ENCODE measurements around the gene TAMM41. TPM values are rescaled to one million over a fixed set of nuclear protein-coding genes. Genes with fewer than 3 reads are reported as not detected.

The TAMM41 gene
- total RNA-seq, 1 donor from 2014 or later, result 21.4 TPM

- no peak overlapping the region for H3K4me3 Mint-ChIP-seq (ENCODE audit: unreplicated experiment)
- H3K9me3 Mint-ChIP-seq (ENCODE audit: unreplicated experiment), result no peaks in the 10 kb centered on the region
- no peaks in the 10 kb centered on the region for H3K27me3 Mint-ChIP-seq (ENCODE audit: unreplicated experiment)
- H3K4me1 Mint-ChIP-seq (ENCODE audit: unreplicated experiment), result no peaks in the 10 kb centered on the region
- no peak for TF ChIP-seq CTCF (IDR thresholded peaks at IDR 0.05; ENCODE audit: unreplicated experiment)
- H3K27ac Mint-ChIP-seq (ENCODE audit: unreplicated experiment), result no peak overlapping the region
- peaks cover 19% of the 10 kb centered on the region for H3K36me3 Mint-ChIP-seq (ENCODE audit: low read depth, unreplicated experiment)
- DNase-seq (ENCODE audit: low spot score), result no peak
These were observed 21.4 kb downstream of the TAMM41 start for GRCh38 chr3:11825301-11825700.

GRCh38 chr3:11820531-11821041, 26.1 kb downstream of the TAMM41 start:
- Mint-ChIP-seq H3K27ac (ENCODE audit: unreplicated experiment) (no peak overlapping the region), H3K4me1 (ENCODE audit: unreplicated experiment) (no peaks in the 10 kb centered on the region), H3K4me3 (ENCODE audit: unreplicated experiment) (no peak overlapping the region), H3K27me3 (ENCODE audit: unreplicated experiment) (no peaks in the 10 kb centered on the region), H3K36me3 (ENCODE audit: low read depth, unreplicated experiment) (peaks cover 13% of the 10 kb centered on the region), H3K9me3 (ENCODE audit: unreplicated experiment) (no peaks in the 10 kb centered on the region)
- TF ChIP-seq CTCF (IDR thresholded peaks at IDR 0.05; ENCODE audit: unreplicated experiment), result no peak
- no peak for DNase-seq (ENCODE audit: low spot score)

- TF ChIP-seq CTCF (IDR thresholded peaks at IDR 0.05; ENCODE audit: unreplicated experiment), result no peak
- H3K27ac Mint-ChIP-seq (ENCODE audit: unreplicated experiment), result no peak overlapping the region
- no peak for DNase-seq (ENCODE audit: low spot score)
- no peaks in the 10 kb centered on the region for H3K4me1 Mint-ChIP-seq (ENCODE audit: unreplicated experiment)
- no peak overlapping the region for H3K4me3 Mint-ChIP-seq (ENCODE audit: unreplicated experiment)
- no peaks in the 10 kb centered on the region for H3K9me3 Mint-ChIP-seq (ENCODE audit: unreplicated experiment)
- H3K27me3 Mint-ChIP-seq (ENCODE audit: unreplicated experiment), result no peaks in the 10 kb centered on the region
- peaks cover 9% of the 10 kb centered on the region for H3K36me3 Mint-ChIP-seq (ENCODE audit: low read depth, unreplicated experiment)
These were observed 27.5 kb downstream of the TAMM41 start for GRCh38 chr3:11819146-11819689.

- no peak for DNase-seq (ENCODE audit: low spot score)
- Mint-ChIP-seq H3K27ac (ENCODE audit: unreplicated experiment) (no peak overlapping the region), H3K27me3 (ENCODE audit: unreplicated experiment) (no peaks in the 10 kb centered on the region), H3K9me3 (ENCODE audit: unreplicated experiment) (no peaks in the 10 kb centered on the region), H3K4me1 (ENCODE audit: unreplicated experiment) (no peaks in the 10 kb centered on the region), H3K36me3 (ENCODE audit: low read depth, unreplicated experiment) (peaks cover 9% of the 10 kb centered on the region), H3K4me3 (ENCODE audit: unreplicated experiment) (no peak overlapping the region)
- TF ChIP-seq CTCF (IDR thresholded peaks at IDR 0.05; ENCODE audit: unreplicated experiment), result no peak
These were observed 28.7 kb downstream of the TAMM41 start for GRCh38 chr3:11818033-11818432.

- no peak for DNase-seq (ENCODE audit: low spot score)
- H3K4me3 Mint-ChIP-seq (ENCODE audit: unreplicated experiment), result no peak overlapping the region
- TF ChIP-seq CTCF (IDR thresholded peaks at IDR 0.05; ENCODE audit: unreplicated experiment), result no peak
- no peaks in the 10 kb centered on the region for H3K9me3 Mint-ChIP-seq (ENCODE audit: unreplicated experiment)
- peaks cover 9% of the 10 kb centered on the region for H3K36me3 Mint-ChIP-seq (ENCODE audit: low read depth, unreplicated experiment)
- H3K4me1 Mint-ChIP-seq (ENCODE audit: unreplicated experiment), result no peaks in the 10 kb centered on the region
- H3K27me3 Mint-ChIP-seq (ENCODE audit: unreplicated experiment), result no peaks in the 10 kb centered on the region
- no peak overlapping the region for H3K27ac Mint-ChIP-seq (ENCODE audit: unreplicated experiment)
These were observed 31.6 kb downstream of the TAMM41 start for GRCh38 chr3:11815111-11815510.
